PFSK-1 (cell line): ENCODE results near the gene GPR87.

Experiments
- POLR2AphosphoS5 ChIP-seq: IDR thresholded peaks from 2 replicates; pipeline ENCODE4 v1.6.1; 2012; ENCODE audit warnings: low read depth, mild to moderate bottlenecking, control low read depth, low read length, moderate library complexity
- REST ChIP-seq, 2 experiments: IDR thresholded peaks; 2 replicates each; pipeline versions ENCODE4 v1.6.1 to v1.8.0; 2011 to 2012; ENCODE audit warnings: low read depth in 2 of 2, low read length in 2 of 2, control low read depth in 1 of 2, inconsistent platforms in 1 of 2, mild to moderate bottlenecking in 1 of 2, moderate library complexity in 1 of 2; ENCODE audit not compliant: insufficient read depth in 1 of 2
- SIN3A ChIP-seq: IDR thresholded peaks from 2 replicates; pipeline ENCODE4 v1.6.1; 2012; ENCODE audit warnings: mild to moderate bottlenecking, low read length, moderate library complexity, borderline replicate concordance; ENCODE audit not compliant: insufficient read depth
- TAF1 ChIP-seq: IDR thresholded peaks from 2 replicates; pipeline ENCODE4 v1.6.1; 2012; ENCODE audit warnings: low read length, control low read depth, borderline replicate concordance; ENCODE audit not compliant: insufficient read depth

GRCh38 chr3:151268267-151269235 is 48.1 kb downstream of the GPR87 start:
- TF ChIP-seq POLR2AphosphoS5 (no peak), REST (IDR thresholded peaks at IDR 0.05; ENCODE audit: insufficient read depth in 1 of 2, low read depth in 2 of 2, low read length in 2 of 2) (no peak), TAF1 (no peak), SIN3A (no peak)
